OCI-LY3 (cell line): ENCODE data around the gene CP.

Source experiments
- EZH2phosphoT487 ChIP-seq: fragments of 200-600 bp; shearing (Covaris generic); IDR thresholded peaks from 2 replicates; pipeline ENCODE4 v1.6.1; 2018; ENCODE audit warnings: antibody characterized with exemption, mixed run types, low read depth
- TF ChIP-seq, protein P1 (sequence below): fragments of 200-600, 300-600 bp; sonication (generic); IDR thresholded peaks from 2 replicates; pipeline ENCODE4 v1.5.1; 2014; ENCODE audit warnings: antibody characterized with exemption, low read length, low read depth

DNA sequence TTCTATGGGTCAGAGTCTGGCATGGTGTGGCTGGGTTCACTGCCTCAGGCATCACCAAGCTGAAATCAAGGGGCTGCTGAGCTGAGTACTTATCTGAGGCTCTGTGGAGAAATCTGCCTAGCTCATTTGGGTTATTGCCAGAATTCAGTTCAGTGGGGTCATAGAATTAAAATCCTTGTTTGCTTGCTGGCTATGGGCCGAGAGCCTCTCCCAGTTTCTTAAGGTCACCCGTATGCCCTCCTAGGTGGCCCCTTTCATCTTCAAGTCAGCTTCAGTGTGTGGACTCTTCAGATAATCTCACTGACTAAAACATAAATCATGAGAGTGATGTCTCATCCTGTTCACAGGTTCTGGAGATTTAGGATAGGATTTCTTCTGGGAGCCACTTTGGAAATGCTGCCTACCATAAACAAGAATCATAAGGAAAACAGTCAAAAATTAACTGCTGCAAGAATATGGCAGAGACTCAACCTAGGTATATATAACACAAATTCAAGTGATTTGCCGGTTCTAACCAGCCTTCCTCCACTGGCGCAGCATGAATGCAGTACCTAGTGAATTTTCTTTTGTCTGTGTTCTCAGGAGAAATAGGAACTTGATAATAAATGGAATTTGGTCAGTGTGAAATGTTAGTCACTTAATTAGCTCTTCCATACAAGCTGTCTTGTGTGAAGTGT is 5.3 kb downstream of the CP start:
- TF ChIP-seq, protein P1, sequence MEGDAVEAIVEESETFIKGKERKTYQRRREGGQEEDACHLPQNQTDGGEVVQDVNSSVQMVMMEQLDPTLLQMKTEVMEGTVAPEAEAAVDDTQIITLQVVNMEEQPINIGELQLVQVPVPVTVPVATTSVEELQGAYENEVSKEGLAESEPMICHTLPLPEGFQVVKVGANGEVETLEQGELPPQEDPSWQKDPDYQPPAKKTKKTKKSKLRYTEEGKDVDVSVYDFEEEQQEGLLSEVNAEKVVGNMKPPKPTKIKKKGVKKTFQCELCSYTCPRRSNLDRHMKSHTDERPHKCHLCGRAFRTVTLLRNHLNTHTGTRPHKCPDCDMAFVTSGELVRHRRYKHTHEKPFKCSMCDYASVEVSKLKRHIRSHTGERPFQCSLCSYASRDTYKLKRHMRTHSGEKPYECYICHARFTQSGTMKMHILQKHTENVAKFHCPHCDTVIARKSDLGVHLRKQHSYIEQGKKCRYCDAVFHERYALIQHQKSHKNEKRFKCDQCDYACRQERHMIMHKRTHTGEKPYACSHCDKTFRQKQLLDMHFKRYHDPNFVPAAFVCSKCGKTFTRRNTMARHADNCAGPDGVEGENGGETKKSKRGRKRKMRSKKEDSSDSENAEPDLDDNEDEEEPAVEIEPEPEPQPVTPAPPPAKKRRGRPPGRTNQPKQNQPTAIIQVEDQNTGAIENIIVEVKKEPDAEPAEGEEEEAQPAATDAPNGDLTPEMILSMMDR: no peak
- no peak for TF ChIP-seq EZH2phosphoT487
